ENCODE data around the gene RAB11FIP5. TPM values are rescaled to one million over a fixed set of nuclear protein-coding genes. Genes with fewer than 3 reads are reported as not detected.

Gene RAB11FIP5
- total RNA-seq, 1 experiment from 2014 or later: 20.8 TPM

DNA sequence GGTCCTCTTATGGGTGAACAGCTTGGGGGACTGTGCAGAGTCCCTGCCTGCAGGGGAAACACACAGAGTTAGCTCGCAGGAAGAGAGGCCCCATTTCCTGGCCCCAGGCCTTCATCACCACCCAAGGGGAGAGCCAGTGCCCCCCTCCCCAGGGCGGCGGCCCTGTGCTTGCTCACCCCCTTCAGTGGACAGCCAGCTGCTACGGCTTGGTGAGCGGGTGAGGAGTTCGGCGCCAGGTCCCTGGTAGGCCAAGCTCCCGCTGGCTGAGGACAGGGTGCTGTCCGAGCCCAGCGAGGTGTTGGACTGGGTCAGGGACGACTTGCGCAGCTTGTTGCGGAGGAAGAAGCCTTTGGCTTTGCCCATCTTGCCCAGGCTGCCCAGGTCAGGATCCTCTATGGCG, 24.0 kb downstream of the RAB11FIP5 start (continued):
- TF ChIP-seq, protein P1, sequence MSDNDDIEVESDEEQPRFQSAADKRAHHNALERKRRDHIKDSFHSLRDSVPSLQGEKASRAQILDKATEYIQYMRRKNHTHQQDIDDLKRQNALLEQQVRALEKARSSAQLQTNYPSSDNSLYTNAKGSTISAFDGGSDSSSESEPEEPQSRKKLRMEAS (IDR thresholded peaks at IDR 0.05): no peak
- TF ChIP-seq EZH2phosphoT487 (IDR thresholded peaks at IDR 0.05; ENCODE audit: borderline replicate concordance) (no peak), RAD21 (IDR thresholded peaks at IDR 0.05; ENCODE audit: low read depth) (no peak), FOSL1 (IDR thresholded peaks at IDR 0.05; ENCODE audit: low read depth) (no peak), ZFX (IDR thresholded peaks at IDR 0.05) (no peak), ATF3 (IDR thresholded peaks at IDR 0.05) (no peak)
- TF ChIP-seq, protein P2, sequence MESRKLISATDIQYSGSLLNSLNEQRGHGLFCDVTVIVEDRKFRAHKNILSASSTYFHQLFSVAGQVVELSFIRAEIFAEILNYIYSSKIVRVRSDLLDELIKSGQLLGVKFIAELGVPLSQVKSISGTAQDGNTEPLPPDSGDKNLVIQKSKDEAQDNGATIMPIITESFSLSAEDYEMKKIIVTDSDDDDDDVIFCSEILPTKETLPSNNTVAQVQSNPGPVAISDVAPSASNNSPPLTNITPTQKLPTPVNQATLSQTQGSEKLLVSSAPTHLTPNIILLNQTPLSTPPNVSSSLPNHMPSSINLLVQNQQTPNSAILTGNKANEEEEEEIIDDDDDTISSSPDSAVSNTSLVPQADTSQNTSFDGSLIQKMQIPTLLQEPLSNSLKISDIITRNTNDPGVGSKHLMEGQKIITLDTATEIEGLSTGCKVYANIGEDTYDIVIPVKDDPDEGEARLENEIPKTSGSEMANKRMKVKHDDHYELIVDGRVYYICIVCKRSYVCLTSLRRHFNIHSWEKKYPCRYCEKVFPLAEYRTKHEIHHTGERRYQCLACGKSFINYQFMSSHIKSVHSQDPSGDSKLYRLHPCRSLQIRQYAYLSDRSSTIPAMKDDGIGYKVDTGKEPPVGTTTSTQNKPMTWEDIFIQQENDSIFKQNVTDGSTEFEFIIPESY (IDR thresholded peaks at IDR 0.05; ENCODE audit: extremely low read depth, insufficient replicate concordance, low read length): no peak

DNA sequence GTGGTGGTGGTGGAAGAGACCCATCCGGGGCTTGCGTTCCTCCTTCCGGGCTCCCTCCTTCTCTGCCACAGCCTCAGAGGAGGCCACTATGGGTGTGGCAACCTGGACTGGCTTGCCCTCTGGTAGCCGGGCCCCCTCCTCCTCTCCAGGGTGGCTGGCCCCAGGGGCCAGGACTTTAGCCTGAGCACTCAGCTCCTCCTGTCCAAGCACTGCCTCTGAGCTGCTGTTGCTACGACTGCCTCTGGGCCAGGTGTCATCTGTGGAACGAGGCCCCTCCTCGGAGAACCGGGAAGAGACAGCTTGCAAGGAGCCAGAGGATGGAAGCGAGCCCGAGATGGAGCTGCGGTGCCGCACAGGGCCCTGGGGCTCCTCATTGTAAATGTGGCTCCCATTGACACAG, 24.5 kb downstream of the RAB11FIP5 start:
- ChIA-PET POLR2A (no interaction called here), CTCF (interaction anchor here (2.0 to 2.3 kb wide), 2 partner anchors 68 to 89 kb away, joined by 6 to 9 read pairs; no protein-coding TSS in a partner anchor), RAD21 (ENCODE audit: low non-redundant PET in 1 of 2, low total read pairs in 2 of 2, uncharacterized antibody in 2 of 2, unreplicated experiment in 2 of 2) (no interaction called here)
- intact Hi-C loops (cut with micrococcal nuclease): loop anchor here (5.0 kb wide), 1 partner anchor 89 kb away; no protein-coding TSS in a partner anchor
- Histone ChIP-seq H3K9me3 (ENCODE audit: control insufficient read depth in 1 of 2, insufficient read depth in 1 of 2, low read depth in 1 of 2, low read length in 2 of 2) (no peaks in the 10 kb centered on the region), H3K27me3 (ENCODE audit: insufficient read depth, low read length) (no peaks in the 10 kb centered on the region), H3K9me2 (ENCODE audit: insufficient read depth) (no peaks in the 10 kb centered on the region), H3K4me2 (ENCODE audit: low read length) (no peak overlapping the region), H3K4me3 (replicated peaks in 1 of 2; ENCODE audit: low read depth in 1 of 2, low read length in 2 of 2) (no peak overlapping the region), H4K20me1 (ENCODE audit: insufficient read depth) (peaks cover 3% of the 10 kb centered on the region; the same call in 1 of the 2 replicates), H3K4me1 (ENCODE audit: control insufficient read depth in 1 of 2, insufficient read depth in 2 of 2, low read length in 2 of 2) (peaks cover 0 to 14% of the 10 kb centered on the region in 2 experiments; a peak in 2 of 4 replicates), H3K27ac (ENCODE audit: low read depth, low read length) (no peak overlapping the region), H3K9ac (ENCODE audit: low read length) (no peak overlapping the region), H2AFZ (ENCODE audit: low read depth, low read length, poor library complexity, severe bottlenecking) (no peak overlapping the region), H3K36me3 (ENCODE audit: control insufficient read depth in 1 of 2, insufficient read depth in 2 of 2, low read length in 2 of 2) (peaks cover 0 to 10% of the 10 kb centered on the region in 2 experiments; a peak in 2 of 4 replicates), H3K79me2 (ENCODE audit: insufficient read depth, low read length) (peaks cover 33% of the 10 kb centered on the region; the same call in 1 of the 2 replicates)
- ATAC-seq (no peak), DNase-seq (ENCODE audit: low read depth, low spot score) (no peak)
- no peak for TF ChIP-seq ZFX (IDR thresholded peaks at IDR 0.05)
- TF ChIP-seq YY1 (IDR thresholded peaks at IDR 0.05; ENCODE audit: extremely low read depth, insufficient replicate concordance, low read depth, low read length): no peak
- TF ChIP-seq, protein P1 (IDR thresholded peaks at IDR 0.05): no peak
- TF ChIP-seq ATF3 (IDR thresholded peaks at IDR 0.05): no peak
- TF ChIP-seq, protein P3, sequence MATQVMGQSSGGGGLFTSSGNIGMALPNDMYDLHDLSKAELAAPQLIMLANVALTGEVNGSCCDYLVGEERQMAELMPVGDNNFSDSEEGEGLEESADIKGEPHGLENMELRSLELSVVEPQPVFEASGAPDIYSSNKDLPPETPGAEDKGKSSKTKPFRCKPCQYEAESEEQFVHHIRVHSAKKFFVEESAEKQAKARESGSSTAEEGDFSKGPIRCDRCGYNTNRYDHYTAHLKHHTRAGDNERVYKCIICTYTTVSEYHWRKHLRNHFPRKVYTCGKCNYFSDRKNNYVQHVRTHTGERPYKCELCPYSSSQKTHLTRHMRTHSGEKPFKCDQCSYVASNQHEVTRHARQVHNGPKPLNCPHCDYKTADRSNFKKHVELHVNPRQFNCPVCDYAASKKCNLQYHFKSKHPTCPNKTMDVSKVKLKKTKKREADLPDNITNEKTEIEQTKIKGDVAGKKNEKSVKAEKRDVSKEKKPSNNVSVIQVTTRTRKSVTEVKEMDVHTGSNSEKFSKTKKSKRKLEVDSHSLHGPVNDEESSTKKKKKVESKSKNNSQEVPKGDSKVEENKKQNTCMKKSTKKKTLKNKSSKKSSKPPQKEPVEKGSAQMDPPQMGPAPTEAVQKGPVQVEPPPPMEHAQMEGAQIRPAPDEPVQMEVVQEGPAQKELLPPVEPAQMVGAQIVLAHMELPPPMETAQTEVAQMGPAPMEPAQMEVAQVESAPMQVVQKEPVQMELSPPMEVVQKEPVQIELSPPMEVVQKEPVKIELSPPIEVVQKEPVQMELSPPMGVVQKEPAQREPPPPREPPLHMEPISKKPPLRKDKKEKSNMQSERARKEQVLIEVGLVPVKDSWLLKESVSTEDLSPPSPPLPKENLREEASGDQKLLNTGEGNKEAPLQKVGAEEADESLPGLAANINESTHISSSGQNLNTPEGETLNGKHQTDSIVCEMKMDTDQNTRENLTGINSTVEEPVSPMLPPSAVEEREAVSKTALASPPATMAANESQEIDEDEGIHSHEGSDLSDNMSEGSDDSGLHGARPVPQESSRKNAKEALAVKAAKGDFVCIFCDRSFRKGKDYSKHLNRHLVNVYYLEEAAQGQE (IDR thresholded peaks at IDR 0.05; ENCODE audit: low read depth): no peak
- no peak for TF ChIP-seq ELF1 (IDR thresholded peaks at IDR 0.05; ENCODE audit: borderline replicate concordance, low read depth)
- BruUV-seq (replicated peaks): no TSS peak

Data from HCT116 (cell line).